ENCODE data around the gene PEX16. TPM values are rescaled to one million over a fixed set of nuclear protein-coding genes. Genes with fewer than 3 reads are reported as not detected.

The PEX16 gene
- total and polyA plus RNA-seq, 2 of the 13 experiments (the other 11 are each of a cell fraction or from before 2014, with no cell fraction given): 12.5 to 21.8 TPM

DNA sequence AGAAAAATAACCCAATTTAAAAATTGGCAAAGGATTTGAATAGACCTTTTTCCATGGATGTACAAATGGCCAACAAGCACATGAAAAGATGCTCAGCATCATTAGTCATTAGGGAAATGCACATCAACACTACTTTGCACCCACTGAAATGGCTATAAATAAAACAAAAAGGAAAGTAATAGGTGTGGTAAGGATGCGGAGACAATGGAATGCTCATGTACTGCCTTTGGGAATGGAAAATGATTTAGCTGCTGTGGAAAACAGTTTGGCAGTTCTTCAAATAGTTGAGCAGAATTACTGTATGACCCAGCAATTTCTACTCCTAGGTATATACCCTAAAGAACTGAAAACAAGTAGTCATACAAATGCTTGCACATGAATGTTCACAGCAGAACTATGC lies 42.2 kb upstream of the PEX16 start (continued):
- TF ChIP-seq, protein P1, sequence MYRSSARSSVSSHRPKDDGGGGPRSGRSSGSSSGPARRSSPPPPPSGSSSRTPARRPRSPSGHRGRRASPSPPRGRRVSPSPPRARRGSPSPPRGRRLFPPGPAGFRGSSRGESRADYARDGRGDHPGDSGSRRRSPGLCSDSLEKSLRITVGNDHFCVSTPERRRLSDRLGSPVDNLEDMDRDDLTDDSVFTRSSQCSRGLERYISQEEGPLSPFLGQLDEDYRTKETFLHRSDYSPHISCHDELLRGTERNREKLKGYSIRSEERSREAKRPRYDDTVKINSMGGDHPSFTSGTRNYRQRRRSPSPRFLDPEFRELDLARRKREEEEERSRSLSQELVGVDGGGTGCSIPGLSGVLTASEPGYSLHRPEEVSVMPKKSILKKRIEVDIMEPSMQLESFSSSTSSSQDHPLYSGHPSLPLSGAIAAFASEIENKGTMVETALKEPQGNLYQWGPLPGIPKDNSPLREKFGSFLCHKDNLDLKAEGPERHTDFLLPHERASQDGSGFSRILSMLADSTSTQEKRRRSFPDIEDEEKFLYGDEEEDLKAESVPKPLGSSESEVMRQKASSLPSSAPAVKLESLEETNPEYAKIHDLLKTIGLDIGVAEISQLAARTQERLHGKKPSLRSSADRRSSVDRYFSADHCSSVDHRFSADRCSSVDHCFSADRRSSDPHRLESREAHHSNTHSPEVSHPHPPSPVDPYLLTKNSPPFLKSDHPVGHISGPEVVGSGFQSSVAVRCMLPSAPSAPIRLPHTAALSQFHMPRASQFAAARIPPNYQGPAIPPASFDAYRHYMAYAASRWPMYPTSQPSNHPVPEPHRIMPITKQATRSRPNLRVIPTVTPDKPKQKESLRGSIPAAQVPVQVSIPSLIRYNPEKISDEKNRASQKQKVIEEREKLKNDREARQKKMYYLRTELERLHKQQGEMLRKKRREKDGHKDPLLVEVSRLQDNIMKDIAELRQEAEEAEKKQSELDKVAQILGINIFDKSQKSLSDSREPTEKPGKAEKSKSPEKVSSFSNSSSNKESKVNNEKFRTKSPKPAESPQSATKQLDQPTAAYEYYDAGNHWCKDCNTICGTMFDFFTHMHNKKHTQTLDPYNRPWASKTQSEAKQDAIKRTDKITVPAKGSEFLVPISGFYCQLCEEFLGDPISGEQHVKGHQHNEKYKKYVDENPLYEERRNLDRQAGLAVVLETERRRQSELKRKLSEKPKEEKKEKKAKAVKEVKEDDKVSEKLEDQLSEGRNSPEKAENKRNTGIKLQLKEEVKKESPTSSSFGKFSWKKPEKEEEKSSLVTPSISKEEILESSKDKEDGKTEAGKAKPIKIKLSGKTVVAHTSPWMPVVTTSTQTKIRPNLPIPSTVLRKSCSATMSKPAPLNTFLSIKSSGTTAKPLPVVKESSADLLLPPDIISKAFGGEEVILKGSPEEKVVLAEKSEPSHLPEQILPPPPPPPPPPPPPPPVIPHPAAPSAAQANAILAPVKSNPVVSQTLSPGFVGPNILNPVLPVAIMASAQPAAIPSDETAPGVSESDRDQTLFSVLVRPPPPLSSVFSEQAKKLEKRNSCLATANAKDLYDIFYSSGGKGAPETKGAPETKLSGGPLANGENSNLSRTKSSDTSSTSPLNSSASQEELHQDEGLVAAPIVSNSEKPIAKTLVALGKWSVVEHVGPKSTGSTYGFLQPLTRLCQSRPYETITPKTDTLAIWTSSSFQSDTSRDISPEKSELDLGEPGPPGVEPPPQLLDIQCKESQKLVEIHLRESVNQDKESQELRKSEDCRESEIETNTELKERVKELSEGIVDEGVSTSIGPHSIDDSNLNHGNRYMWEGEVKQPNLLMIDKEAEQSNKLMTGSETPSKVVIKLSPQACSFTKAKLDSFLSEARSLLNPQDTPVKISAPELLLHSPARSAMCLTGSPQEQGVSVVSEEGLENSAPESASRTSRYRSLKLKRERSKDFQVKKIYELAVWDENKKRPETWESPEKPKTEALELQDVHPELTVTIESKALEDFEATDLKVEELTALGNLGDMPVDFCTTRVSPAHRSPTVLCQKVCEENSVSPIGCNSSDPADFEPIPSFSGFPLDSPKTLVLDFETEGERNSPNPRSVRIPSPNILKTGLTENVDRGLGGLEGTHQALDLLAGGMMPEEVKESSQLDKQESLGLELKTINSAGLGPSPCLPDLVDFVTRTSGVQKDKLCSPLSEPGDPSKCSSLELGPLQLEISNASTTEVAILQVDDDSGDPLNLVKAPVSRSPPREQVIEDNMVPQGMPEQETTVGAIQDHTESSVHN (CRISPR knock-in tag; IDR thresholded peaks at IDR 0.05): no peak
- TF ChIP-seq FLYWCH1 (CRISPR knock-in tag; IDR thresholded peaks at IDR 0.05) (no peak), TAF1 (CRISPR knock-in tag; IDR thresholded peaks at IDR 0.05) (no peak), SIN3A (IDR thresholded peaks at IDR 0.05; ENCODE audit: borderline replicate concordance, low read depth, low read length) (no peak), PATZ1 (CRISPR knock-in tag; IDR thresholded peaks at IDR 0.05) (no peak)
- TF ChIP-seq, protein P2, sequence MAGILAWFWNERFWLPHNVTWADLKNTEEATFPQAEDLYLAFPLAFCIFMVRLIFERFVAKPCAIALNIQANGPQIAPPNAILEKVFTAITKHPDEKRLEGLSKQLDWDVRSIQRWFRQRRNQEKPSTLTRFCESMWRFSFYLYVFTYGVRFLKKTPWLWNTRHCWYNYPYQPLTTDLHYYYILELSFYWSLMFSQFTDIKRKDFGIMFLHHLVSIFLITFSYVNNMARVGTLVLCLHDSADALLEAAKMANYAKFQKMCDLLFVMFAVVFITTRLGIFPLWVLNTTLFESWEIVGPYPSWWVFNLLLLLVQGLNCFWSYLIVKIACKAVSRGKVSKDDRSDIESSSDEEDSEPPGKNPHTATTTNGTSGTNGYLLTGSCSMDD (CRISPR knock-in tag; IDR thresholded peaks at IDR 0.05): no peak
